ENCODE measurements around the gene TTYH3.

DNA sequence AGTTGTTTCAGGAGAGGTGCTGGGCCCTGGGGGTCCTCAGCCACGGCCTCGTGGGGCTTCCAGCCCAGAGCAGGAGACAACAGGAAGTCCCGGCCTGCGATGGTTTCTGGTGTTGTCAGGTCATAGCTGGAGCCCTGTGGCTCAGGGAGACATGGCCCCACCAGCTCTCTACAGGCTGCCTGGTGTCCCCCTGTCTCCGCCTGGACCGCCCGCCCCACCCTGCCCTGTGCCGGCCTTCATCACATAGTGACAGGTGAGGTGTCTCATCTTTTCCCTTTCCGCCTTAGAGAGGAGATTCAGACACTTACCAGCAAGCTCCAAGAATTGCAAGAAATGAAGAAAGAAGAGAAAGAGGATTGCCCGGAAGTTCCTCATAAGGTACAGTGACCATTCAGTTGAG, 37.2 kb upstream of the TTYH3 start:
- TF ChIP-seq EP300 (IDR thresholded peaks at IDR 0.05): no peak
- TF ChIP-seq, protein P1, sequence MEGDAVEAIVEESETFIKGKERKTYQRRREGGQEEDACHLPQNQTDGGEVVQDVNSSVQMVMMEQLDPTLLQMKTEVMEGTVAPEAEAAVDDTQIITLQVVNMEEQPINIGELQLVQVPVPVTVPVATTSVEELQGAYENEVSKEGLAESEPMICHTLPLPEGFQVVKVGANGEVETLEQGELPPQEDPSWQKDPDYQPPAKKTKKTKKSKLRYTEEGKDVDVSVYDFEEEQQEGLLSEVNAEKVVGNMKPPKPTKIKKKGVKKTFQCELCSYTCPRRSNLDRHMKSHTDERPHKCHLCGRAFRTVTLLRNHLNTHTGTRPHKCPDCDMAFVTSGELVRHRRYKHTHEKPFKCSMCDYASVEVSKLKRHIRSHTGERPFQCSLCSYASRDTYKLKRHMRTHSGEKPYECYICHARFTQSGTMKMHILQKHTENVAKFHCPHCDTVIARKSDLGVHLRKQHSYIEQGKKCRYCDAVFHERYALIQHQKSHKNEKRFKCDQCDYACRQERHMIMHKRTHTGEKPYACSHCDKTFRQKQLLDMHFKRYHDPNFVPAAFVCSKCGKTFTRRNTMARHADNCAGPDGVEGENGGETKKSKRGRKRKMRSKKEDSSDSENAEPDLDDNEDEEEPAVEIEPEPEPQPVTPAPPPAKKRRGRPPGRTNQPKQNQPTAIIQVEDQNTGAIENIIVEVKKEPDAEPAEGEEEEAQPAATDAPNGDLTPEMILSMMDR (IDR thresholded peaks at IDR 0.05): no peak
- no peak for TF ChIP-seq POLR2A (IDR thresholded peaks at IDR 0.05)
- no peak for TF ChIP-seq POLR2AphosphoS5 (IDR thresholded peaks at IDR 0.05)

Data from suprapubic skin (tissue), 4 donors.